Measurements from ENCODE around the gene LHFPL2. TPM values are rescaled to one million over a fixed set of nuclear protein-coding genes. Genes with fewer than 3 reads are reported as not detected.

LHFPL2 gene
- polyA plus RNA-seq, 1 of the 3 experiments (the other 2 are of a cell fraction) = 10.4 TPM

DNA sequence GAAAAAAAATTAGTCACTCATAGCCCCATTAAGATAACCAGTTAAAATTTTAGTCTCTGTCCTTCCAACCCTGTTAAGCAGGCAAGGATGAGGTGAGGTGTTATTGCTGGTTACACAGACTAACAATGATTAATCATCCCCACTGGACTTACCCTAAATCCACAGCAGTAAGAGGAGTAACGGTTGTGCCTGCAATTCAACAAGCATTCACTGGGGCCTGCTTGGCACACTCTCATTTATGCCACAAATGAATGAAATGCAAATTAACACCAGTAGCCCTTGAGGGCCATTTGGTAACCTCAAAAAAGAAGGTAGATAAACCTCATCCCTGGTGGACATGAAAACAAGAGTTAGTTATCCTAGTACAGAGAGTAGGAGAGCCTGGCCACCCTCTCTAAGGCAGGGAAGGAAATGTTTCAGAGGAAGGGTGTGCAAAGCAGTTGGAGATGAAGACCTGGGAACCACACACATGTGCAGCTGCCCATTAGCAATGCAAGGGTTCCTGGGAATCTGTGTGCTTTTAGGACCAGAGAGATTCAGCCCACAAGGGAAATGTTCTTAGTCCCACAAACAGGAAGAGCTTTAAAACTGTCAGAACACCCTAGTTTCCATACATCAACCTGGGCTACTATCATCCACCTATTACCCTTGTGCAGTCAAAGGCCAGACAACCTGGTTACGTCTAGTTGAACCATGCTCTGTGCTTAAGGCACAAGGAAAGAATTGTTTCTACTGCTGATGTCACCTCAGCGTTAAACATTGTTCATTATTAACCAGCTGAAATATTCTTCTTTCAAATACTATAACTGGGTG lies 7.7 kb downstream of the LHFPL2 start:
- H3K9ac ChIP-seq = peak overlapping the region; percentile 45
- DNase-seq = no peak
- peaks cover 5 to 40% of the 10 kb centered on the region in 2 experiments for H3K36me3 ChIP-seq (replicated peaks in 1 of 2; ENCODE audit: control insufficient read depth in 1 of 2, insufficient read depth in 2 of 2, low read length in 1 of 2)
- H3F3A ChIP-seq (replicated peaks; ENCODE audit: insufficient read depth) = peaks cover 40% of the 10 kb centered on the region
- ChIA-PET CTCF (interaction anchor here (0.7 to 2.3 kb wide), 3 partner anchors 103 to 278 kb away, joined by 3 to 10 read pairs (median 3); no protein-coding TSS in a partner anchor), POLR2A (no interaction called here)
- H3K4me3 ChIP-seq (ENCODE audit: low read depth in 2 of 2, low read length in 1 of 2) = no peak overlapping the region
- H3K9me2 ChIP-seq = no peaks in the 10 kb centered on the region
- WGBS (ENCODE audit: low lambda C conversion rate) = 68% methylated on average over 3 of the region's 3 CpGs
- H3K27me3 ChIP-seq (ENCODE audit: insufficient read depth) = no peaks in the 10 kb centered on the region
- peak overlapping the region; percentile 39 for H3K4me2 ChIP-seq
- H3K4me1 ChIP-seq (ENCODE audit: control insufficient read depth in 1 of 2, insufficient read depth in 2 of 2, low read depth in 1 of 2, low read length in 1 of 2) = peaks cover 39 to 44% of the 10 kb centered on the region in 2 experiments
- TF ChIP-seq MEF2A (IDR thresholded peaks at IDR 0.05; ENCODE audit: borderline replicate concordance, low read depth) (no peak), NFIC (IDR thresholded peaks at IDR 0.05; ENCODE audit: borderline replicate concordance) (no peak)
- TF ChIP-seq, protein P1, sequence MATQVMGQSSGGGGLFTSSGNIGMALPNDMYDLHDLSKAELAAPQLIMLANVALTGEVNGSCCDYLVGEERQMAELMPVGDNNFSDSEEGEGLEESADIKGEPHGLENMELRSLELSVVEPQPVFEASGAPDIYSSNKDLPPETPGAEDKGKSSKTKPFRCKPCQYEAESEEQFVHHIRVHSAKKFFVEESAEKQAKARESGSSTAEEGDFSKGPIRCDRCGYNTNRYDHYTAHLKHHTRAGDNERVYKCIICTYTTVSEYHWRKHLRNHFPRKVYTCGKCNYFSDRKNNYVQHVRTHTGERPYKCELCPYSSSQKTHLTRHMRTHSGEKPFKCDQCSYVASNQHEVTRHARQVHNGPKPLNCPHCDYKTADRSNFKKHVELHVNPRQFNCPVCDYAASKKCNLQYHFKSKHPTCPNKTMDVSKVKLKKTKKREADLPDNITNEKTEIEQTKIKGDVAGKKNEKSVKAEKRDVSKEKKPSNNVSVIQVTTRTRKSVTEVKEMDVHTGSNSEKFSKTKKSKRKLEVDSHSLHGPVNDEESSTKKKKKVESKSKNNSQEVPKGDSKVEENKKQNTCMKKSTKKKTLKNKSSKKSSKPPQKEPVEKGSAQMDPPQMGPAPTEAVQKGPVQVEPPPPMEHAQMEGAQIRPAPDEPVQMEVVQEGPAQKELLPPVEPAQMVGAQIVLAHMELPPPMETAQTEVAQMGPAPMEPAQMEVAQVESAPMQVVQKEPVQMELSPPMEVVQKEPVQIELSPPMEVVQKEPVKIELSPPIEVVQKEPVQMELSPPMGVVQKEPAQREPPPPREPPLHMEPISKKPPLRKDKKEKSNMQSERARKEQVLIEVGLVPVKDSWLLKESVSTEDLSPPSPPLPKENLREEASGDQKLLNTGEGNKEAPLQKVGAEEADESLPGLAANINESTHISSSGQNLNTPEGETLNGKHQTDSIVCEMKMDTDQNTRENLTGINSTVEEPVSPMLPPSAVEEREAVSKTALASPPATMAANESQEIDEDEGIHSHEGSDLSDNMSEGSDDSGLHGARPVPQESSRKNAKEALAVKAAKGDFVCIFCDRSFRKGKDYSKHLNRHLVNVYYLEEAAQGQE (IDR thresholded peaks at IDR 0.05; ENCODE audit: low read depth, low read length) = no peak
- TF ChIP-seq, protein P2, sequence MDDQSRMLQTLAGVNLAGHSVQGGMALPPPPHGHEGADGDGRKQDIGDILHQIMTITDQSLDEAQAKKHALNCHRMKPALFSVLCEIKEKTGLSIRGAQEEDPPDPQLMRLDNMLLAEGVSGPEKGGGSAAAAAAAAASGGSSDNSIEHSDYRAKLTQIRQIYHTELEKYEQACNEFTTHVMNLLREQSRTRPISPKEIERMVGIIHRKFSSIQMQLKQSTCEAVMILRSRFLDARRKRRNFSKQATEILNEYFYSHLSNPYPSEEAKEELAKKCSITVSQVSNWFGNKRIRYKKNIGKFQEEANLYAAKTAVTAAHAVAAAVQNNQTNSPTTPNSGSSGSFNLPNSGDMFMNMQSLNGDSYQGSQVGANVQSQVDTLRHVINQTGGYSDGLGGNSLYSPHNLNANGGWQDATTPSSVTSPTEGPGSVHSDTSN (IDR thresholded peaks at IDR 0.05) = peak; percentile 21; the same call in 1 of the 2 replicates
- no peak overlapping the region for H2AFZ ChIP-seq (ENCODE audit: low read depth)
- no peaks in the 10 kb centered on the region for H3K9me3 ChIP-seq
- peaks cover 18% of the 10 kb centered on the region for H4K20me1 ChIP-seq (ENCODE audit: insufficient read depth)
- peaks cover 96% of the 10 kb centered on the region for H3K79me2 ChIP-seq (ENCODE audit: insufficient read depth)
- H3K27ac ChIP-seq (ENCODE audit: low read depth in 2 of 2, low read length in 1 of 2) = peak overlapping the region; percentile 74 to 92

DNA sequence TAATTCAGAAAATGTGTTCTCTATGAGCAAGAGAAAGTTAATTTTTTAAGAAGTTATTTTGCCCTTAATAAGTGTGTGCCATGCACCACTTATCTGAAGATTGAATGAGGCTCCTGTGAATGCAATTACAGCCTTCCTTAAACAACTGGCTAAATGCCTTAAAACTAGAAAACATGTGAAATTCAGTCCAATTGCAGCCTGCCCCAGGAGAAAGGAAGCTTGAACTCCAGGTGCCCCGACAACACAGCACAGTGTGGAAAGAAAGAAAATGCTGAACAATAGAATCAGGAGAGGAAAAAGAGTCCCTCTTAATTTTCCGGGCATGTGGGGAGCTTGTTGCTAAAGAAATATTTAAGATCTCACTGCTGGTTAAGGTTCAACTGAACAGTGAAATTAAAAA lies 8.8 kb downstream of the LHFPL2 start:
- 68% methylated on average over 2 of the region's 2 CpGs for WGBS (ENCODE audit: low lambda C conversion rate)
- POLR2A ChIA-PET = no interaction called here

More for the DNA sequence above, 8.8 kb downstream of the LHFPL2 start:
- Histone ChIP-seq H3K79me2 (ENCODE audit: insufficient read depth) (peaks cover 96% of the 10 kb centered on the region), H3K27ac (ENCODE audit: low read depth in 2 of 2, low read length in 1 of 2) (peak overlapping the region; percentile 74 to 92), H3K4me1 (ENCODE audit: control insufficient read depth in 1 of 2, insufficient read depth in 2 of 2, low read depth in 1 of 2, low read length in 1 of 2) (peaks cover 40 to 43% of the 10 kb centered on the region in 2 experiments), H3K4me2 (peak overlapping the region; percentile 39; the same call in 1 of the 2 replicates), H2AFZ (ENCODE audit: low read depth) (no peak overlapping the region), H3K27me3 (ENCODE audit: insufficient read depth) (no peaks in the 10 kb centered on the region), H4K20me1 (ENCODE audit: insufficient read depth) (peaks cover 20% of the 10 kb centered on the region), H3F3A (replicated peaks; ENCODE audit: insufficient read depth) (peaks cover 40% of the 10 kb centered on the region), H3K9me3 (no peaks in the 10 kb centered on the region), H3K36me3 (replicated peaks in 1 of 2; ENCODE audit: control insufficient read depth in 1 of 2, insufficient read depth in 2 of 2, low read length in 1 of 2) (peaks cover 5 to 40% of the 10 kb centered on the region in 2 experiments), H3K9ac (peak overlapping the region; percentile 45), H3K4me3 (ENCODE audit: low read depth in 2 of 2, low read length in 1 of 2) (no peak overlapping the region), H3K9me2 (no peaks in the 10 kb centered on the region)
- no peak for DNase-seq
- TF ChIP-seq RFX5 (IDR thresholded peaks at IDR 0.05; ENCODE audit: low read length) = no peak
- no peak for TF ChIP-seq NFIC (IDR thresholded peaks at IDR 0.05; ENCODE audit: borderline replicate concordance)
- TF ChIP-seq YY1 (IDR thresholded peaks at IDR 0.05; ENCODE audit: low read depth) = no peak
- TF ChIP-seq FOXM1 (IDR thresholded peaks at IDR 0.05; ENCODE audit: low read depth) = no peak
- TF ChIP-seq GATA2 (CRISPR knock-in tag; IDR thresholded peaks at IDR 0.05) = no peak
- no peak for TF ChIP-seq JUND (IDR thresholded peaks at IDR 0.05)
- no peak for TF ChIP-seq FOSL2 (IDR thresholded peaks at IDR 0.05; ENCODE audit: borderline replicate concordance, low read depth)
- TF ChIP-seq GABPA (IDR thresholded peaks at IDR 0.05; ENCODE audit: low read depth) = no peak
- no peak for TF ChIP-seq POLR2AphosphoS5 (IDR thresholded peaks at IDR 0.05; ENCODE audit: low read depth, low read length)
- TF ChIP-seq EP300 (IDR thresholded peaks at IDR 0.05; ENCODE audit: borderline replicate concordance in 1 of 2, low read depth in 1 of 2, low read length in 1 of 2) = no peak
- no peak for TF ChIP-seq SMC3 (IDR thresholded peaks at IDR 0.05; ENCODE audit: low read depth, low read length)
- TF ChIP-seq, protein P3, sequence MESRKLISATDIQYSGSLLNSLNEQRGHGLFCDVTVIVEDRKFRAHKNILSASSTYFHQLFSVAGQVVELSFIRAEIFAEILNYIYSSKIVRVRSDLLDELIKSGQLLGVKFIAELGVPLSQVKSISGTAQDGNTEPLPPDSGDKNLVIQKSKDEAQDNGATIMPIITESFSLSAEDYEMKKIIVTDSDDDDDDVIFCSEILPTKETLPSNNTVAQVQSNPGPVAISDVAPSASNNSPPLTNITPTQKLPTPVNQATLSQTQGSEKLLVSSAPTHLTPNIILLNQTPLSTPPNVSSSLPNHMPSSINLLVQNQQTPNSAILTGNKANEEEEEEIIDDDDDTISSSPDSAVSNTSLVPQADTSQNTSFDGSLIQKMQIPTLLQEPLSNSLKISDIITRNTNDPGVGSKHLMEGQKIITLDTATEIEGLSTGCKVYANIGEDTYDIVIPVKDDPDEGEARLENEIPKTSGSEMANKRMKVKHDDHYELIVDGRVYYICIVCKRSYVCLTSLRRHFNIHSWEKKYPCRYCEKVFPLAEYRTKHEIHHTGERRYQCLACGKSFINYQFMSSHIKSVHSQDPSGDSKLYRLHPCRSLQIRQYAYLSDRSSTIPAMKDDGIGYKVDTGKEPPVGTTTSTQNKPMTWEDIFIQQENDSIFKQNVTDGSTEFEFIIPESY (IDR thresholded peaks at IDR 0.05; ENCODE audit: borderline replicate concordance, low read depth) = no peak
- no peak for TF ChIP-seq ELF1 (IDR thresholded peaks at IDR 0.05)
- no peak for TF ChIP-seq RAD21 (IDR thresholded peaks at IDR 0.05; ENCODE audit: low read length)
- TF ChIP-seq EZH2phosphoT487 (IDR thresholded peaks at IDR 0.05; ENCODE audit: borderline replicate concordance, low read depth) = no peak
- no peak for TF ChIP-seq FOXJ3 (CRISPR knock-in tag; IDR thresholded peaks at IDR 0.05)
- TF ChIP-seq, protein P4, sequence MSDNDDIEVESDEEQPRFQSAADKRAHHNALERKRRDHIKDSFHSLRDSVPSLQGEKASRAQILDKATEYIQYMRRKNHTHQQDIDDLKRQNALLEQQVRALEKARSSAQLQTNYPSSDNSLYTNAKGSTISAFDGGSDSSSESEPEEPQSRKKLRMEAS (IDR thresholded peaks at IDR 0.05; ENCODE audit: low read depth) = no peak
- CTCF ChIA-PET = interaction anchor here (0.7 to 2.3 kb wide), 4 partner anchors 12 to 279 kb away, joined by 3 to 10 read pairs (median 3); no protein-coding TSS in a partner anchor
